Vagina (tissue), 2 donors: Measurements from ENCODE around the gene ASPHD2.

Source experiments
- CTCF ChIP-seq, 3 experiments: fragments of 450-650 bp in 2 of 3; fragments of 200-600 bp in 1 of 3; sonication (generic) in 1 of 3; IDR thresholded peaks; one replicate each; pipeline ENCODE4 v1.5.1; 2017 to 2019; ENCODE audit warnings: antibody characterized with exemption in 3 of 3, mild to moderate bottlenecking in 2 of 3, moderate library complexity in 2 of 3
- POLR2A ChIP-seq, 2 donors: fragments of 450-650 bp; IDR thresholded peaks; one replicate each; pipeline ENCODE4 v1.6.1; 2017; ENCODE audit warnings: antibody characterized with exemption in 2 of 2, mild to moderate bottlenecking in 2 of 2, moderate library complexity in 2 of 2
- POLR2AphosphoS5 ChIP-seq, 2 donors: sonication (generic); formaldehyde crosslinking; IDR thresholded peaks; one replicate each; pipeline ENCODE4 v1.9.0; 2017; ENCODE audit warnings: antibody characterized with exemption in 2 of 2, mild to moderate bottlenecking in 2 of 2, low read depth in 1 of 2; ENCODE audit not compliant: insufficient read depth in 1 of 2

GRCh38 chr22:26471522-26471921, 42.5 kb downstream of the ASPHD2 start:
- TF ChIP-seq POLR2AphosphoS5 (IDR thresholded peaks at IDR 0.05; ENCODE audit: insufficient read depth in 1 of 2, low read depth in 1 of 2) (peak in 1 of 2 donors; percentile 26), CTCF (IDR thresholded peaks at IDR 0.05) (no peak), POLR2A (IDR thresholded peaks at IDR 0.05) (no peak)
